Spinal cord (tissue), 10 donors: ENCODE measurements around the gene SOX5. TPM values are rescaled to one million over a fixed set of nuclear protein-coding genes. Genes with fewer than 3 reads are reported as not detected.

Source experiments
- DNase-seq, 6 donors: peaks; one replicate each; pipeline versions ENCODE4 v3.0.0 to v3.0.0-alpha.2; 2013 to 2015; ENCODE audit warnings: low spot score in 6 of 6, low read depth in 4 of 6
- H3K27ac ChIP-seq: one replicate; pipeline ENCODE4 v1.5.1; 2013; ENCODE audit warnings: low read depth, low read length, control low read depth
- H3K27me3 ChIP-seq: one replicate; pipeline ENCODE4 v1.6.1; 2013; ENCODE audit warnings: low read length; ENCODE audit not compliant: control insufficient read depth, insufficient read depth
- H3K36me3 ChIP-seq: one replicate; pipeline ENCODE4 v1.6.1; 2013; ENCODE audit warnings: low read length; ENCODE audit not compliant: control insufficient read depth, insufficient read depth
- H3K4me1 ChIP-seq: one replicate; pipeline ENCODE4 v1.6.1; 2013; ENCODE audit warnings: low read length; ENCODE audit not compliant: control insufficient read depth, insufficient read depth
- H3K4me3 ChIP-seq: one replicate; pipeline ENCODE4 v1.5.1; 2013; ENCODE audit warnings: low read depth, low read length, control low read depth
- H3K9me3 ChIP-seq: one replicate; pipeline ENCODE4 v1.6.1; 2013; ENCODE audit warnings: low read length; ENCODE audit not compliant: control insufficient read depth, insufficient read depth
- WGBS: methylation state at CpG from one replicate; pipeline ENCODE4 v1.1.5; 2013; ENCODE audit warnings: missing lambda C conversion rate; ENCODE audit not compliant: insufficient coverage; 5-methylcytosine and 5-hydroxymethylcytosine counted together
- polyA plus RNA-seq, 2 donors: library from polyadenylated mRNA; unstranded; fragments of 120-200 nt; gene quantifications; one replicate each; pipeline ENCODE4 v1.2.1, GENCODE V29; 2013; ENCODE audit not compliant: insufficient read length in 2 of 2
- total RNA-seq, 2 donors: library from RNA; depleted of rRNA in 1 of 2; stranded (reverse); fragments of 120-200 nt in 1 of 2; fragments of >200 nt in 1 of 2; gene quantifications; one replicate each; pipeline versions ENCODE4 v1.2.3 to v1.2.4, GENCODE V29; 2013 to 2014
- donor health status: healthy.

The SOX5 gene
- total and polyA plus RNA-seq, 4 donors = 20.3 to 48.8 (median 41.8) TPM

DNA sequence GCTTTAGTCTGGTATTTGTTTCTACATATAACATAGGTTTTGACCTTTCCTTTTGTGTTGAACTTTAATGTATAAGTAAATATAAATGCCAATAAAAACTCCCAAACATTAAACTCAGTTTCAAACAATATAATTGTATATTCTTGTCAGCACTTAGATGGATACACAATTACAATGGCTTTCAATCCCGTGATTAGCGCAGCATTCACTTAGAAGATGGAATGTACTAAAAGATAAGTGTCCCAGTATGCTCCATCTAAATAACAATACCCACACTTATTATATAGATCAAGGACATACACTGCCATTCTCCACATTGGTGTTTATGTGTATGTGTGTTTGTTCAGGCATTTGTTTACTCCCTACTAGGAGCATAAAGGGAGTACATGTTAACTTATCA is 193.1 kb downstream of the SOX5 start:
- no CpG with 5 or more reads among the region's 2 CpGs for WGBS
- Histone ChIP-seq H3K27me3 (no peaks in the 10 kb centered on the region), H3K4me3 (no peak overlapping the region), H3K4me1 (no peaks in the 10 kb centered on the region), H3K9me3 (no peaks in the 10 kb centered on the region), H3K36me3 (no peaks in the 10 kb centered on the region), H3K27ac (no peak overlapping the region)
- DNase-seq = no peak

- DNase-seq = peak in 2 of 6 donors; percentile 25 to 54
- H3K27ac ChIP-seq = peak overlapping the region; percentile 11
These were observed 195.7 kb downstream of the SOX5 start for GRCh38 chr12:23753628-23754365.

GRCh38 chr12:23752245-23752644 is 197.2 kb downstream of the SOX5 start:
- Histone ChIP-seq H3K4me1 (no peaks in the 10 kb centered on the region), H3K4me3 (no peak overlapping the region), H3K9me3 (no peaks in the 10 kb centered on the region), H3K27ac (no peak overlapping the region), H3K27me3 (no peaks in the 10 kb centered on the region), H3K36me3 (no peaks in the 10 kb centered on the region)
- WGBS = no CpG with 5 or more reads among the region's 5 CpGs
- DNase-seq = no peak

More at GRCh38 chr12:23753628-23754365, 195.7 kb downstream of the SOX5 start:
- H3K4me3 ChIP-seq = no peak overlapping the region
- no peaks in the 10 kb centered on the region for H3K27me3 ChIP-seq
- 62% methylated on average over 5 of the region's 5 CpGs for WGBS
- no peaks in the 10 kb centered on the region for H3K9me3 ChIP-seq
- no peaks in the 10 kb centered on the region for H3K4me1 ChIP-seq
- no peaks in the 10 kb centered on the region for H3K36me3 ChIP-seq

- Histone ChIP-seq H3K9me3 (no peaks in the 10 kb centered on the region), H3K36me3 (no peaks in the 10 kb centered on the region), H3K4me1 (no peaks in the 10 kb centered on the region), H3K27ac (no peak overlapping the region), H3K27me3 (no peaks in the 10 kb centered on the region), H3K4me3 (no peak overlapping the region)
- 78% methylated on average over 1 of the region's 1 CpG for WGBS
- no peak for DNase-seq
These were observed 197.8 kb downstream of the SOX5 start for GRCh38 chr12:23751641-23752040.

GRCh38 chr12:23750923-23751322 is 198.5 kb downstream of the SOX5 start:
- WGBS = no CpG with 5 or more reads among the region's 3 CpGs
- Histone ChIP-seq H3K36me3 (no peaks in the 10 kb centered on the region), H3K9me3 (no peaks in the 10 kb centered on the region), H3K27ac (no peak overlapping the region), H3K4me1 (no peaks in the 10 kb centered on the region), H3K4me3 (no peak overlapping the region), H3K27me3 (no peaks in the 10 kb centered on the region)
- DNase-seq = no peak

DNA sequence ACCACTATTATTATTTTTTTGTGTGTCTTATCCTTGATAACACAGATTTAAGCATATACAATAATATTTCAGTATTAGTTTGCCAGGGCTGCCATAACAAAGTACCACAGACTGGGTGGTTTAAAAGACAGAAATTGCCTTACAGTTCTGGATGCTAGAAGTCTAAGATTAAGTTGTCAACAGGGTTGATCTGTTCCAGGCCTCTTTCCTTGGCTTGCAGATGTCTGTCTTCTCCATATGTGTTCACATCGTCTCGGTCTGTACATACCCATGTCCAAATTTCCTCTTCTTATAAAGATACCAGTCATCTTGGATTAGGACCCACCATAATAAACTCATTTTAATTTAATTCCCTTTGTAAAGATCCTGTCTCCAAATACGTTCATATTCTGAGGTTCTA is 204.8 kb downstream of the SOX5 start:
- no peak for DNase-seq
- Histone ChIP-seq H3K27ac (no peak overlapping the region), H3K4me3 (no peak overlapping the region), H3K9me3 (no peaks in the 10 kb centered on the region), H3K4me1 (no peaks in the 10 kb centered on the region), H3K36me3 (peaks cover 2% of the 10 kb centered on the region), H3K27me3 (no peaks in the 10 kb centered on the region)
- 94% methylated on average over 2 of the region's 3 CpGs for WGBS

GRCh38 chr12:23742574-23742973 is 206.9 kb downstream of the SOX5 start:
- no peaks in the 10 kb centered on the region for H3K27me3 ChIP-seq
- WGBS = 100% methylated on average over 2 of the region's 3 CpGs
- H3K9me3 ChIP-seq = no peaks in the 10 kb centered on the region
- no peak overlapping the region for H3K4me3 ChIP-seq
- H3K36me3 ChIP-seq = peaks cover 2% of the 10 kb centered on the region
- H3K27ac ChIP-seq = no peak overlapping the region
- H3K4me1 ChIP-seq = no peaks in the 10 kb centered on the region
- no peak for DNase-seq

DNA sequence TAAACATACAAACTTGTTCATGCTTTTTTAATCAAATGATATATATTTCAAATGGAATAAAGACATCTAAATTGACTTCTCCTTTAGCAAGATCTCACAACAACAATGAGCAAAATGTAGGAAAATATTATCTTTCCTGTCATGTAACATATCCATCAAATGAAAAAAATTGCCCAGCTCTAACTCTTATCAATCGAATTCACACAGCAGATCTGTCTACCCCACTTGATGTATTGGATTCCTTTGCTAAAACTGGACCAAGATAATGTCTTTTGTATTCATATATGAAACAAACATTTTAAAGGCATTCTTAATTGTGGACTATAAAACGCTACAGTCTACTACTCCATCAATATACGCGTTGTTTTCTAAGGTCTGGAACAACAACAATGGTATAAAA is 218.0 kb downstream of the SOX5 start:
- H3K4me1 ChIP-seq = no peaks in the 10 kb centered on the region
- no peak for DNase-seq
- H3K9me3 ChIP-seq = no peaks in the 10 kb centered on the region
- WGBS = no CpG with 5 or more reads among the region's 4 CpGs
- no peak overlapping the region for H3K27ac ChIP-seq
- H3K4me3 ChIP-seq = no peak overlapping the region
- H3K36me3 ChIP-seq = no peaks in the 10 kb centered on the region
- H3K27me3 ChIP-seq = no peaks in the 10 kb centered on the region

GRCh38 chr12:23731035-23731434 is 218.4 kb downstream of the SOX5 start:
- Histone ChIP-seq H3K4me3 (no peak overlapping the region), H3K9me3 (no peaks in the 10 kb centered on the region), H3K27ac (no peak overlapping the region), H3K4me1 (no peaks in the 10 kb centered on the region), H3K36me3 (no peaks in the 10 kb centered on the region), H3K27me3 (no peaks in the 10 kb centered on the region)
- 95% methylated on average over 3 of the region's 3 CpGs for WGBS
- DNase-seq = no peak

DNA sequence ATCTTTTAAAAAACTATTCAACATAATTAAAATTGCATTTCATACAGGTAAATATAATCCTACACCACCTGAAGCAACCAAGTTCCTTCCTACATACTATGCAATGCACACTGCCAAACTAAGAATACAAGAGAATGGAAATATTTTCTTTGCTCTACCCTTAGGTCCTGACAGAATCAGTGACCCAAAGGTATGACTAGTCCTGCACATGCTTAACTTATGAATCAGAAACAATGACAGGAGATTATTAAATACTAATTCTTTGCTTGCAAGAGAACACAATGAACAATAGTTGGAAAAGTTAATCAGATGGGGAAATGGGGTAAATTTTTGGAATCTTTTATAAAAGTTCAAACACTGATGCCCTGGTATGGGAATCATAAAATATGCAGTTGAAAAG is 220.1 kb downstream of the SOX5 start:
- H3K36me3 ChIP-seq = no peaks in the 10 kb centered on the region
- H3K9me3 ChIP-seq = no peaks in the 10 kb centered on the region
- no peaks in the 10 kb centered on the region for H3K4me1 ChIP-seq
- H3K4me3 ChIP-seq = no peak overlapping the region
- no peaks in the 10 kb centered on the region for H3K27me3 ChIP-seq
- no peak for DNase-seq
- no peak overlapping the region for H3K27ac ChIP-seq
